HG02610 (cell line): ENCODE results near the gene PPP1R26.
"Not testable (repeated sequence)": the region's sequence is repeated elsewhere in the genome, so short reads cannot be mapped to it uniquely, and the experiment has no call there.

Experiments used
- ATAC-seq: cut with Tn5 transposase; IDR thresholded peaks from one replicate; pipeline ENCODE4 v1.9.1; 2021; ENCODE audit warnings: mild to moderate bottlenecking, moderate library complexity; ENCODE audit not compliant: unreplicated experiment

Gene PPP1R26

GRCh38 chr9:135502873-135503321 lies 23.3 kb downstream of the PPP1R26 start:
- no peak for ATAC-seq

GRCh38 chr9:135503371-135504261 lies 24.0 kb downstream of the PPP1R26 start:
- ATAC-seq: no peak

GRCh38 chr9:135504262-135505243 lies 25.0 kb downstream of the PPP1R26 start:
- no peak for ATAC-seq

GRCh38 chr9:135505406-135506187 lies 26.0 kb downstream of the PPP1R26 start:
- no peak for ATAC-seq

- ATAC-seq: no peak
Observed at GRCh38 chr9:135506327-135507103, 26.9 kb downstream of the PPP1R26 start.

GRCh38 chr9:135507104-135508035 lies 27.8 kb downstream of the PPP1R26 start:
- ATAC-seq: no peak

- ATAC-seq: no peak
Observed at GRCh38 chr9:135508211-135508820, 28.7 kb downstream of the PPP1R26 start.

- no peak for ATAC-seq
Observed at GRCh38 chr9:135509458-135509857, 29.9 kb downstream of the PPP1R26 start.

GRCh38 chr9:135512241-135512603 lies 32.6 kb downstream of the PPP1R26 start:
- ATAC-seq: no peak

- ATAC-seq: no peak
Observed at GRCh38 chr9:135512904-135513303, 33.3 kb downstream of the PPP1R26 start.

- ATAC-seq: no peak
Observed at GRCh38 chr9:135513351-135513846, 33.8 kb downstream of the PPP1R26 start.

GRCh38 chr9:135513906-135514305 lies 34.3 kb downstream of the PPP1R26 start:
- not testable (repeated sequence) for ATAC-seq

GRCh38 chr9:135514342-135515082 lies 34.9 kb downstream of the PPP1R26 start:
- no peak for ATAC-seq

GRCh38 chr9:135515083-135515951 lies 35.7 kb downstream of the PPP1R26 start:
- ATAC-seq: no peak

GRCh38 chr9:135516132-135516860 lies 36.7 kb downstream of the PPP1R26 start:
- no peak for ATAC-seq

GRCh38 chr9:135517407-135517822 lies 37.8 kb downstream of the PPP1R26 start:
- no peak for ATAC-seq
